Measurements from ENCODE around the gene MACROD1.

The MACROD1 gene

DNA sequence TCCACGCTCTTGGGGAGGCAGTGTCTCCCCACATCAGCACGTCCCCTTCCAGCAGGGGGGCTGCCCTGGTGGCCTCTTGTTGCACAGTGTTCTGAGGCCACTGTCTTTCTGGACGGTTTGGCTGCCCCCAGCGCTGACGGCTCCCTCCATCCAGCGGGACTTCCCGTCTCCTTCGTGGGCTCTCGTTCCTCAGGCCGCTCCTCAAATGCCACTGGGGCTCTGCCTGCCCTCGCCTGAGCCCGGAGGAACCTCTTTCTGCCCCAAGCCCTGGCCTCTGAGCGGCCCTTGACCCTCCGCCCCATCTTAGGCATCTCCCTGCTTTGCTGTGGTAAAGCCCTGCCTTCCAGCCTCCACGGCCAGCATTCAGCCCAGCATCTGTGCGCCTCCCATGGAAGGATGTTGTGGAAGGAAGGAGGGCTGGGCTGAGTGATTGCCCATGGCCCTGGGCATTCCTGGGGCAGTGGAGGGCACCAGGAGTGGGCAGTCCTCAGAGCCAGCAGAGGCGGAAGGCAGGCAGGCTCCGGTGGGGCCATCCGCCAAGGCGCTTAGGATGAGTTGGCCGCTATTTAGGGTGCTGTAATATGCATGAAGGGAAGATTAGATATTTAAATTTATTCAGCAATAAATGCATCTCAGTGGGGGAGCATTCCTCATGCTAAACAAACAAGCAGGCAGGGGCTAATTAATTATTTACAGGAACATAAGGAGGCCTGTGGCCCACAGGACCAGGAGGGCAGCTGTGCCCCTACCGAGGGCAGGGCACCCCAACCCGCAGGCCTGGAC lies 161.9 kb downstream of the MACROD1 start:
- in situ Hi-C loops (cut with MboI; ENCODE audit: low sequenced_read_pairs), result no loop called here

DNA sequence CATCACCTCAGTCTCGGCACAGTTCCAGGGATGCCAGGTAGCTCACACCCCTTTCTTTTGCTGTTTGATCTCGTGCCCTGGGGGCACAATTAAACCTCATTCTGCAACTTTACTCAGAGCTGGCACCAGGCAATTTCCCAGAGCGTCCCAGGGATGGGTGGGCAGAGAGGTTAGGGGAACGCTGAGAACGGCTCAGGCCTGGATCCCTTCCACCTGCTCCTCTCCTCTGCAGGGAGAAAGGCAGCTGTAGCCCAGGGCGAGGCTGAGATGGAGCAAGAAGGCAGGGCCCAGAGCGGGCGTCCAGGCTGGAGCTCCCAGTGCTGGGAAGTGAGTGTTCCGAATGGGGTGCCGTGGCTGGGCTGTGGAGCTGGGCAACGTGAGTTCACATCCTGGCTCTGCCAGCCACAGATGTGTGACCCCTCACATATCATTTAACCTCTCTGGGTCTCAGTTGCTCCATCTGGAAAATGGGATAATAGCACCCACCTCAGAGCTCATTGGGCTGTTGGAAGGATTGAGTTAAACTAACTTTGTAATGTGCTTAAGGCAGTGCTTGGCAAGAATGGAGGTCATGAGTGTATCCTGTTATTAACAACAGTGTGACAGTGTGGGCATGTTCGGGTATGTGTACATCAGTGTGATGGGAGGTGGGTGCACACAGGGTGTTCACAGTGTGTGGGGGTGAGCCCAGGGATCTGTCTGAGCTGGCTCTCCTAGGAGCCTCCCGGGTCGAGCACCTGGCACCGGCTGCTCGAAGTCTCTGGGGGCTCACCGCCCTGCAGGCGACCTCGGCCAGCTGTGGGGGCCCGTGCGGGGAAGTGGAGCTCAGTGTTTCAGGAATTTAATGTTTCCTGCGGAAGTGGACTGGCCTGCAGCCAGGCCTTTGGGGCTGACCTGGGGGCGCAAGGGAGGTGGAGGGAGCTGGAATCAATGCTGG lies 164.2 kb downstream of the MACROD1 start:
- in situ Hi-C loops (cut with MboI; ENCODE audit: low sequenced_read_pairs), result no loop called here

DNA sequence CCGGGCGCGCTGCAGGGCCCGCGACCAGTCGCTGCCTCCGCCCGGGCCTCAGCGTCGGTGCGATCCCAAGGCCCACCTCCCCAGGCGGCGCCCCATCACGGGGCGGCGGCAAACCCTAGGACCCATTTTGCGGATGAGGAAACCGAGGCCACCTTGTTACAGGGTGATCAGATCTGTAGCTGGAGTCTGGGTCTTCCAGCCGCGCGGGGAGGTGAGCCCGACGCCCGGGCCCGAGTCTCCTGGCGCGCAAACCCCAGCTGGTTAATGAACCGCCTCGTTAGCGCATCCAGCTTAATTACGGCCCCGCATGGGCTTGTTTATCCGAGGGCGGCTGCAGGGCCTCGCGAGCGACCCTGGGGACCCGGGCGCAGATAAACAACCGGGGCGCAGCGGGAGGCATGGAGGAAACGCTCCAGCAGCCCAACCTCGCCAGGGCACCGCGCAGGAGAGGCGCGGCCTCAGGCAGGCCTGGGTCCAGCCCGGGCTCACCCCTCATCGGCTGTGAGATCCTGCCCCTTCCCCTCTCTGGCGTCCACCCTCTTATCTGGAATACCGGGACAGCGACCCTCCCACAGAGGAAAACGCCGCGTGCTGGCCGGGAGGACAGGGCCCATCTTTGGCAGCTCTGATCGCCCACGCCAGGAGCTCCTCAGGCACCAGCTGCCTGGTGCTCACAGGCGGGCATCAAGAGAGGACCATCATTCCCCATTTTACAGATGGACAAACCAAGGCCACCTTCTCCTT lies 165.0 kb downstream of the MACROD1 start:
- in situ Hi-C loops (cut with MboI; ENCODE audit: low sequenced_read_pairs), result no loop called here

DNA sequence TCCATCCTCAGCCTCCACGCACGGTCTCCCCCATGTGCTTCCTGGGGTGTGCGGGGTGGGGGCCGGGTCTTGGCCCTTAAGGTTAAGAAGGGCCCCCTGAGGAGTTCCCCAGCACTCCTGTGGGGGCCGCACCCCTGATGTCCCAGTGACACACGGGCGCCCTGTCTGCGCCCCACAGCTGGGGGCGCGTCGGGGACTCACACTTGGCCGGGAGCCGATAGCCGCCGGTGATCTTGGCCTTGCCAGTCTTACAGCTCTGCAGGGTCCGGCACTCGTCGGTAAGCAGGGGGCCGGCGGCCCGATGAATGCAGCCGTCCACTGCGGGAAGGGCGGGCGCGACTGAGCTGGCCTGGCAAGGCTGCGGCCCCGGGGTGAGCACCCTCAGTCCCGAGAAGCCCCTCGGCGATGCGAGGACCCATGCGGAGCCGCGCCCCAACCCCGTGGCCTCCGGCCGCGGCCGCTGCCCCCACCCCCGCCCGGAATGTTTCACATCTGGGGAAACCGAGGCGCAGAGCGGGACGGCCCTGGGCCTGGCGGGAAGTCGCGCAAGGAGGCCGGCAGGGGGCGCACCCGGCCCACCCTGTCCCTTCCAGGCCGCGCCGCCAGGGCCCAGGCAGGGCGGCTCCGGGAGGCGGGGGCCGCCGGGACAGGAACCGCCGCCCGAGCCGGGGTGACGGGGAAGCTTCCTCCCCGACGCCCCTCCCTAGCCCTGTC lies 165.7 kb downstream of the MACROD1 start:
- in situ Hi-C loops (cut with MboI; ENCODE audit: low sequenced_read_pairs), result no loop called here

DNA sequence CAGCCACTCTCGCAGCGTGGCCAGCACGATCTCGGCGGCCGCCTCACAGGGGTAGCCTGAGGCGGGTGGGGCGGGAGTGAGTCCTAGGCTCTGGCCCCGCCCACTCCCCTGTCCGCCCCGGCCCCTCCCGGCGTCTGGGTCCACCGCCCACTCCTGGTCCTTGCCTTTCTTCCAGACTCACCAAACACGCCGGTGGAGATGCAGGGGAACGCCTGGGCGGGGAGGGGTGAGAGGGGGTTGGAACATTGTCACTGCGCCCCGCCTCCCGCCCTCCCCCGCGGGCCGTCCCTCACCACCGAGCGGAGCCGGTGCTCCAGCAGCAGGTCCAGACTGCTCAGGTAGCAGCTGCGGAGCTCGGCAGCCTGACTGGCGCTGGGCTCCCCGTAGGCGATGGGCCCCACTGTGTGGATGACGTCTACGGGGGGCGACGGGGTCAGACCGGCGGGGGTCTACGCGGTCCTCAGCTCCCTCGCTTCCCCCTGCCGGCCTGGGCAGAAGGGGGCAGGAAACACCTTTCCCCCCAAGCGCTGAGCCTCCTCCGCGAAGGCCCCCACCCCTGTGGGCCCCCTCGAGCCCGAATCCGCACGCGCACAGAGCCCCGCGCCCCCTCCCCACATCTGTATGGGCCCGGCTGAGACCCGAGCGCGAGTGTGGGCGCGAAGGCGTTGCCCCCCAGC lies 166.4 kb downstream of the MACROD1 start:
- in situ Hi-C loops (cut with MboI; ENCODE audit: low sequenced_read_pairs), result no loop called here

DNA sequence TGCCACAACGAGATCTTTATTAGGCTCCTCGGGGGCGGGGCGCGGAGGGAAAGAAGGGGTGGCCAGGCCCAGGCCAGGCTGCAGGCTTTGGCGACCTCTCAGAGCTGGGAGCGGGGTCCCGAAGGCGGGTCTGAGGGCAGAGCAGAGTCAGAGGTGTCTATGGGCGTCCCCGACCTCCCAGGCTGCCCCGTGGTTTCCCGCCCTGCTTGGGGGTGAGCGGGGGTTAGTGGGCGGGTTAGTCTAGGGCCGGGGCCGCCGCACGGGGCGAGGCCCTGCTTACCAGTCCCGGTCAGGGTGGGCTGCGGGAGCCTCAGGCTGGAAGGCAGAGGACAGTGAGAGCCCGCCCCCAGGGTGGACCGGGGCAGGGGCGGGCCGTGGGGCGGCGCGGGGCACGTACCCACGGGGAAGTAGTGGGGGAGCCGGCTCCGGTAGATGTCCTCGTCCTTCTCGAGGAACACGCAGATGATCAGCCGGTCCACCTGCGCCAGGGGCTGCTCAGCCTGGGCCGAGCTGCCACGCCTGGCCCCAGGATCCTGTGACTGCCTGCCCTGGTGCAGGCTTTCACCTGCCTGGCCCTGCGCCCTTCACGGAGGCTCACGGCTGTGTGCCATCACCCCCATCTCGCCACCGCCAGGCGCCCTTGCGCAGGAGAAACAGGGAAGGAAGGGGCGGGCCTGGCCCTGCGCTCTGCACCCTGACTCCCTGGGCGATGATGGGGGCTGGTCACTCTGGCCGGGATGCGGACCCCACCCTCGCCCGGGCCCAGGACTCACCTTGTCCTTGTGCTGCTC lies 167.2 kb downstream of the MACROD1 start:
- in situ Hi-C loops (cut with MboI; ENCODE audit: low sequenced_read_pairs), result no loop called here

DNA sequence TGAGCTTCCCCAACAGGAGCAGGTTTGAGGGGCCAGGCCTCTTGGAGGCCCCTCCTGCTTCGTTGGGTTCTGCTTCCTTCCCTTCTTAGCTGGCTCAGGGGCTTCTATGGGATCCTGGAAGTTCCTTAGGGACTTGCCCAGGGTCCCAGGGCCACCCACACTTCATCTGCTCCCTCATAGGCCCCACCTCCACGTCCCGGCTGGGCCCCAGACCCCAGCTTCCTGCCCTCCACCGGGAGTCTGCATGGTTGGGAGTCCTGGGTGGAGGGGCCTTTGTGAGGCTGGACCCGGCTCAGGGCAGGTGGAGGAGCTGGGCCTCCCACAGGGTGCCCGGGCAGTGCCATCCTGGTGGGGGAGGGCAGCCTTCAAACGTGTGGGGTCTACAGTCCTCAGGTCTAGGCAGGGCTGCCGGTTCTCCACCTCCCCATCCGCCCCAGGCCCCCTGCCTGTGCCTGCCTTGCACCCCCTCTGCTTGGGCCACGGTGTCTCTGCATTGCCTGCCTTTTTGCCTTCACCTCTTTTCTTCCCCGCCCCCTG lies 168.0 kb downstream of the MACROD1 start:
- in situ Hi-C loops (cut with MboI; ENCODE audit: low sequenced_read_pairs), result no loop called here

DNA sequence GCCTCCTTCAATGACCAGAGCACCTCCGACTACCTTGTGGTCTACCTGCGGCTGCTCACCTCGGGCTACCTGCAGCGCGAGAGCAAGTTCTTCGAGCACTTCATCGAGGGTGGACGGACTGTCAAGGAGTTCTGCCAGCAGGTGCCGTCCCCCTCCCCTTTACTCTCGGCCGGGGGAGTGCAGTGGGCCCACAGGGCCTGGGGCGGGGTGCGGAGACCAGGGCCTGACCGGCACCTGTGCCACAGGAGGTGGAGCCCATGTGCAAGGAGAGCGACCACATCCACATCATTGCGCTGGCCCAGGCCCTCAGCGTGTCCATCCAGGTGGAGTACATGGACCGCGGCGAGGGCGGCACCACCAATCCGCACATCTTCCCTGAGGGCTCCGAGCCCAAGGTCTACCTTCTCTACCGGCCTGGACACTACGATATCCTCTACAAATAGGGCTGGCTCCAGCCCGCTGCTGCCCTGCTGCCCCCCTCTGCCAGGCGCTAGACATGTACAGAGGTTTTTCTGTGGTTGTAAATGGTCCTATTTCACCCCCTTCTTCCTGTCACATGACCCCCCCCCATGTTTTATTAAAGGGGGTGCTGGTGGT lies 168.7 kb downstream of the MACROD1 start:
- in situ Hi-C loops (cut with MboI; ENCODE audit: low sequenced_read_pairs), result no loop called here

DNA sequence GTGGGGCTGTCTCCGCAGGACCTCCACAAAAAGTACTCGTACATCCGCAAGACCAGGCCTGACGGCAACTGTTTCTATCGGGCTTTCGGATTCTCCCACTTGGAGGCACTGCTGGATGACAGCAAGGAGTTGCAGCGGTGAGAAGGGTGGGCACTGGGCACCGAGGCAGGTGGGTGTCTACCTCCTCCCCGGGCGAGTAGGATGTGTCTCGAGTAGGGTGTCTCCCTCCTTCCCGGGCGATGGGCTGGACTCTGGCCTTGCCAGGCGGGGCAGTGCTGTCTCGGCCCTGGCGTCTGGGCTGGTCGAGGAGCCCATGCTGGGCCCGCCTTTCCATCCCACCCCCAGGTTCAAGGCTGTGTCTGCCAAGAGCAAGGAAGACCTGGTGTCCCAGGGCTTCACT lies 169.4 kb downstream of the MACROD1 start:
- in situ Hi-C loops (cut with MboI; ENCODE audit: low sequenced_read_pairs), result no loop called here

DNA sequence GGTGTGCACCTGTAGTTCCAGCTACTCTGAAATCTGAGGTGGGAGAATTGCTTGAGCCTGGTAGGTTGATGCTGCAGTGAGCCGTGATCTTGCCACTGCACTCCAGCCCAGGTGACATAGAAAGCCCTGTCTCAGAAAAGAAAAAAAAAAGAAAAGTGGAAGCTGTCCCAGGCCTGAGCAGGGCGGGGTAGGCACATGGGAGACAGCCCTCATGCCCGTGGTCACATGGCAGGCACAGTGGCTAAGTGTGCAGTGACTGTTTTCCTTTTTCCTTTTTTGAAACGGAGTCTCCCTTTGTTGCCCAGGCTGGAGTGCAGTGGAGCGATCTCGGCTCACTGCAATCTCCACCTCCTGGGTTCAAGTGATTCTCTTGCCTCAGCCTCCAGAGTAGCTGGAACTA lies 171.9 kb downstream of the MACROD1 start:
- in situ Hi-C loops (cut with MboI; ENCODE audit: low sequenced_read_pairs), result no loop called here

DNA sequence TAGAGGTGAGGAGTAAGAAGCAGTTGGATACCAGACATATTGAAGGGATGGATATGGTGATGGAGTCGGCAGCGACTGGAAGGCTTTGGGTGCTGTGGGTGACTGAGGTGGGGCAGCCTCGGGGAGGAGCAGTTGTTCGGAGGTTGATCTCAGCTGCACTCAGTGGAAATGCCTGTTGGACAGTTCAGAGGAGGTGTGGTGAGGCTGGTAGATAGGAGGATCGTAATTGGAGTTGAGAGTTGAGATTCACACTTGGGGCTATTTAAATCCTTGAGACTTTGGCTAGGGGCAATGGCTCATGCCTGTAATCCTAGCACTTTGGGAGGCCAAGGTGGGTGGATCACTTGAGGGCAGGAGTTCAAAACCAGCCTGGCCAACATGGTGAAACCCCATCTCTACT lies 172.8 kb downstream of the MACROD1 start:
- in situ Hi-C loops (cut with MboI; ENCODE audit: low sequenced_read_pairs), result no loop called here

DNA sequence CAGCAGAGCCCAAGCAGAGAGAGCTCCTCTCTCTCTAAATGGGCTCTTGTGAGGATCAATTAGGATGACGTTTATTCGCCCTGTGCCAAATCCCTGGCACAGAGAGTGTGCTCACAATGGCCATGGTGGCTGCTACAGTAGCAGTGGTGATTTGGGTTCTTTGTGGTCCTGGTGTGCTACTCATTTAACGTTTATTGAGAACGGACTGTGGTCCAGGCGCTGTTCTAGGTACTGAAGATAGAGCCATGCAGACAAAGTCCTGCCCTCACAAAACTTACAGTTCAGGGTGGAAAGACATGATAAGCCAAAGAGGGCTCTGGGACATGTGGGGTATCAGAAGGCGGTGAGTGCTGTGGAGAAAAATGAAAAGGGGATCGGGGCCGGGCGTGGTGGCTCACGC lies 174.4 kb downstream of the MACROD1 start:
- in situ Hi-C loops (cut with MboI; ENCODE audit: low sequenced_read_pairs), result no loop called here

DNA sequence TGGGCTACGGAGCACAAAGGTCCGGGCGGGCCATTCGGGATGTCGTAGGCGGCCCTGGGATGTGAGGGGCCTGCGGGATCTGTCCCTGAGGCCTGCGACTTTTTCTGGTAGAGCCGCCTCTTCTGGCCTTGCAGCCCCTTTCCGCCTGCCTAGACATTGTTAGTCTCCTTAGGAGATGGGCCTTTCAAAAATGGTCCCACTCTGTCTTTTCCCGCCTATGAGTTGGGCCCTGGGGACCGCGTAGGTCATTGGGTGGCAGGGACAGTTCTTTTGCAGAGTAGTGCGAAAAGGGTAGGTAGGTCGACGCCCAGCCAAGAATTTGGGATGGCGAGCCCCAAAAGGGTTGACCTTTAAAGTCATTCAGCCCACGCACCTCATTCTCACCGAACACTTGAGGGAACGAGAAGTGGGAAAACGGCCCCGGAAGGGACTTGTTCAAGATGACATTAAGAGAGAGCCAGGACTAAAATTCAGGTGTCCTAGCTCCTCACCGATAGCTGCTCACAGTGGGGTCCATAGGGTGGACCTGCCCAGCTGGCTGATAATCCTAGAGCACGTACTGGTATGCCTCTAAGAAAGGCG lies 178.9 kb downstream of the MACROD1 start:
- in situ Hi-C loops (cut with MboI; ENCODE audit: low sequenced_read_pairs), result no loop called here

DNA sequence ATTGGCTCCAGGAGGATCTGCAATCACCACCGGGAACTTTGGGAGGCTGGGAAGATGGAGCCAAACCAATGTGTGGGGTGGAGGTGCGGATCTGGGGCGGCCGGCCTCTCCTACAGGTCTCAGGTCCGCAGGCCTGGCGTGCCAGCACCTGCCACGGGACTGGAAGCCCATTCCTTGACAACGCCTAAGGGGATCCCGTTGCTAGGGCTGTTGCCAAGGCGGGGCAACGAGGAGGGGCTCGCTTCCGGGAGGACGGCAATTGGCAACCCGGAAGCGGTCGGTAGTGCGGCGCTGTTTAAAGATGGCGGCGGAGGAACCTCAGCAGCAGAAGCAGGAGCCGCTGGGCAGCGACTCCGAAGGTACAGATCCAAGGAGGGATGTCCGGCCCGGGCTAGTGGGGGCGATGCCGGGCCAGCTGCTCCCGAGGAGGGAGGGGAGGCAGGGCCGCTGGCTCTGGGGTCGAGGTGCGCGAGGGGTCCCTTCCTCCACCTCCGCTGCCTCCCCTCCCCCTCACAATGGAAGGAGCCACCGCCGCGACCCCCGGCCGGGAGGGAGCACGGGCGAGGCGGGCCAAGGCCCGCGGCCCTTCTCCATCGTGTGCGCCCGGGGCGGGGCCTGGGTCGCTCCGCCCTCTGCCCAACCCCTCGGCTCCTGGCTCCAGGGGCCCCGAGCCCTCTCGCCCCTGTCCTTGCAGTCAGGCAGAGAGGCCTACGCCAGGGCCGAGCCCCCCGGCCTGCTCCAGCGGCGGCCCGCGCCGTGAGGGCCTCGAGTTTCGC lies 179.6 kb downstream of the MACROD1 start, which contains the start of gene OTUB1:
Gene OTUB1, plus strand, starts transcription at position 283 of the 776 bp plus-strand sequence. Its CDS starts 19 bp downstream, at position 302.
- in situ Hi-C loops (cut with MboI; ENCODE audit: low sequenced_read_pairs), result no loop called here

DNA sequence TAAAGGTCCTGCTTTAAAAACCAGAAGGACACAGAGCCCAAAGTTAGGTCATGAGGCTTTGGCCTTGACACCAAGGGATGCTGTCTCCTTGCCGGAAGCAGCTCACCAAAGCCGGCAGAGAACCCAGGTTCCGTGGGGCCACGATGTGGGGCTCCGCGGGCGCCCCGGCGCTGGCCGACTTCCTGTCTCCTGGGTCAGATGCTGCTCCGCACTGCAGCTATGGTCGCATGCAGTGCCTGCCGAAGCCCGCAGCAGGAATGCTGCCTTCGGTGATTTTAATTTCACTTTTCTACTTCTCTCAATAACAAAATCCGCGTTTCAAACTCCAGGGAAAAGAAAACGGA lies 180.1 kb downstream of the MACROD1 start:
- in situ Hi-C loops (cut with MboI; ENCODE audit: low sequenced_read_pairs), result no loop called here

DNA sequence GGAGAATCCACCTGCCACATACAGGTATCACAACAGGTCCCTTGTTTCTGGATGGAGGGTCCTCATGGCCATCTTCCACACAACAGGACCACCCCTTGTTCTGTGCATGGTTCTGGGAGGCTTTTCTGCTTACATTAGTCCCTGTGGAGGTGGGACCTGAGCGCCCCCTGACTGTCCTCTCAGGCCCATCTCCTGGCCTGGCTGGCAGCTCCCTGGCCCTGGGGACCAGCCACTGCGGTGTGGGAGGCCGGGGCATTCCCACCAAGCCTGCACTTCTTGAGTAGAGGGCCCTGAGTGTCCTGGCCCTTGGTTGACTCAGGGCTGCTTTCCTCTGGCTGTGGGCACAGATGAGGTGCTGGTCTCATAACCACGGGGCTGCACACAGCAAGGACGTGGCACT lies 186.5 kb downstream of the MACROD1 start:
- in situ Hi-C loops (cut with MboI; ENCODE audit: low sequenced_read_pairs), result no loop called here

DNA sequence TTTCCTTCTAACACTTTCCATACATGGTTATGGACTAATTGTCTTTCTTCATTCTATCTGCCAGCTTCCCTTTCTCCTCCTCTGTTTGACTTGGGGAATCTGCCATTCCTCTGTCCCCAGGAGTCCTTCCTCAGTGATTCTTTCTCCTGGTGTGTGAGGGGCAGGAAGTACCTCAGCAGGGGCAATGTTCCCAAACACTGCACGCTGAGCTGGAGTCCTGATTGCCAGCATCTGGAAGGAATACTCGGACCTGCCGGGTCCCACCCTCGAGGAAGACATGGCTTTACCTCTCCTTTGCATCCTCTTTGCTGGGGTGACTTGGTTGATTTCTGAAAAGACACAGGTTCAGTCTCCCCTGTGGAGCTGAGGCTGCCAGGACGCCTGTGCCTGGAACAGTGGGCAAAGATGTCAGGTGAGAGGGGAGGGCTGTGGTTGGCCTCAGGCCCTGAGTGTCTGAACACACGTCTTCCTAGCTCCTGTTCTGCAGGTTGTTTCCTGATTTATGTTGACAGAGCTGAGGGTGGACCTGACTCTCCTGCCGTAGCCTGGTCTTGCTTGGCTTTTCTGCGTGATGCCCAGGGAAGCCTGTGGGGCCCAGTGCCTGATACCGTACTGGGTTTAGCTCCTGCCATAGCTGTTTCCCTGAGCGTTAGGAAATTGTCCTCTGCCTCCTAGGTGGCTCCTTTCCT lies 187.2 kb downstream of the MACROD1 start:
- in situ Hi-C loops (cut with MboI; ENCODE audit: low sequenced_read_pairs), result no loop called here

Measured in hTERT RPE-1 (cell line).